Hematopoietic multipotent progenitor cell treated with erythropoietin and hydrocortisone succinate and interleukin-3 and kit ligand, for 8 days (in vitro differentiated cells): ENCODE data around the gene TRIM61.
"Not testable (repeated sequence)": the region's sequence is repeated elsewhere in the genome, so short reads cannot be mapped to it uniquely, and the experiment has no call there.

Experiments
- DNase-seq: peaks from one replicate; pipeline ENCODE4 v3.0.0-alpha.2; 2015

TRIM61 gene

DNA sequence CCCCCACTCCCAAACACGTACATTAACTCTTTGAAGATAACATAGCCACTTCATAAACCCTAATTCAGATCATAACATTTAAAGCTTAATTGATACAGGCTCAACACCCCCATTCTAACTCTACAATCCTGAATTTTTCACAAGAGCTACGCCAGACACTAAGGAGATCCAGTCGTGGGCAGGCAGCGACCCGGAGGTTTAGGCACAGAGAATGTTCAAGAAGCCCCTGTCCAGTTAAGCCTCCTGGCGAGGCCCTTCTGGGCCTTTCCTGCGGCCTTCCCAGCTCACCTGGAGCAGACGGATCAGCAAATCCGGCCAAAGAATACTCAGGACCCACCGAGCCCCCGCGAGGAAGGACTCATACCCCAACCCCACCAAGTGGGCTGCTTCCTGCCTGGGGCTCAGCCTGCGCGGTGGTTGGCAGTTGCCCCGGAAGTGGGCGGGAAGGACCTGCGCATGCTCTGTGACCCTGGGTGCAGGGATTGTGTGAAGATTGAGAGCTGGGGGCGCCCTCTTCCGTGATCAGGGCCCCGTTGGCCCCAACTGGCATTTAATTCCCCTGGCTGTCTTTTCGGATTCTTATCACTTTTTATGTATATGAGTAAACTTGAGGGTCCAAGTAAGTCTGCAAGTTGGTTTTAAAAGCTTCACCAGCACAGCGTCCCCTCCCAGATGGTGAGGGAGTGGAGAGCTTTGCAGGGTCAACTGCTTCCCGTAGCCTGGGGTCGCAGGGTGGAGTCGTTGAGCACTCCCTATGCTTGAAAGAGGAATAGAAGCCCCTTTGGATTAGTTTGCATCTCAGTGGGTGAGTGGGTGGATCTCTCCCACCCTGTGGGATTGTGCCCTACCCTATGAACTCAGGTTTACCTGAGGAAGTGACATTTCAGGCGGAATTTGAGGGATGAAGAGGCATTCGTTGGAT lies at the start of gene TRIM61:
Gene TRIM61 (minus strand): TSS at position 415 of the 922 bp plus-strand sequence. CDS start 7,655 bp downstream, outside the sequence.
- DNase-seq: peak; percentile 42

DNA sequence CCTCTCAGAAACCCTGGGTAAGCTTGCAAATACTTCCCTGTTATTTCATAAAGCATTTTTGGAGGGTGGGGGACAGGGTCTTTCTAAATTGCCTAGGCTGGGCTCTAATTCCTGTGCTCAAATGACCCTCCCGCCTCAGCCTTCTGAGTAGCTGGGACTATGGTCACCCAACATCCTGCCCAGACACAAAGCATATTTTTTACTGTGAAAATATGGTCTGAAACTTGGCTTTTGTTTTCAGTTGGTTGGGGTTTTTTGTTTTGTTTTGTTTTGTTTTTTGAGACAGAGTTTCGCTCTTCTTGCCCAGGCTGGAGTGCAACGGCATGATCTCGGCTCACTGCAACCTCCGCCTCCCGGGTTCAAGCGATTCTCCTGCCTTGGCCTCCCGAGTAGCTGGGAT lies 48.3 kb upstream of the TRIM61 start:
- DNase-seq: not testable (repeated sequence)

DNA sequence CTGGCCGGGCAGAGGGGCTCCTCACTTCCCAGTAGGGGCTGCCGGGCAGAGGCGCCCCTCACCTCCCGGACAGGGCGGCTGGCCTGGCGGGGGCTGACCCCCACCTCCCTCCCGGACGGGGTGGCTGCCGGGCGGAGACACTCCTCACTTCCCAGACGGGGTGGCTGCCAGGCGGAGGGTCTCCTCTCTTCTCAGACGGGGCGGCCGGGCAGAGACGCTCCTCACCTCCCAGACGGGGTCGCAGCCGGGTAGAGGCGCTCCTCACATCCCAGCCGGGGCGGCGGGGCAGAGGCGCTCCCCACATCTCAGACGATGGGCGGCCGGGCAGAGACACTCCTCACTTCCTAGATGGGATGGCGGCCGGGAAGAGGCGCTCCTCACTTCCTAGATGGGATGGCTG lies 42.5 kb upstream of the TRIM61 start:
- DNase-seq: not testable (repeated sequence)

DNA sequence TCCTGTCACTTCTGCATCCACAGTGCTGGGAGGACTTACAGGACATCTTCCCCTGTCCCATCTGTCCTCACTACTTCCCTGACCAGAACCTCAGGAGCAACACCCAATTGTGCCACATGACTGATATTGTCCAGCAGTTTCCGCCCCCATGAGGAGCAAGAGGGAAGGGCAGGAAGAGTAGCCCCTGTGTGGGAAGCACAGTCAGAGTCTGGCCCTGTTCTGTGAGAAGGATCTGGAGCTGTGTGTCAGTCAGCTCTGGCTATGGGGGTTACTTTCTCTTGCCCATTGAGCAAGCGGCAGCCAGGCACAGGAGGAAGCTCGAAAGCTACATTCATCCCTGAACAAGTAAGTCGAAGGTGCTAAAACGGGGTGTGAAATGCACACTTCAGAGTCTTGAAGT lies 39.5 kb upstream of the TRIM61 start:
- peak; percentile 6 for DNase-seq

DNA sequence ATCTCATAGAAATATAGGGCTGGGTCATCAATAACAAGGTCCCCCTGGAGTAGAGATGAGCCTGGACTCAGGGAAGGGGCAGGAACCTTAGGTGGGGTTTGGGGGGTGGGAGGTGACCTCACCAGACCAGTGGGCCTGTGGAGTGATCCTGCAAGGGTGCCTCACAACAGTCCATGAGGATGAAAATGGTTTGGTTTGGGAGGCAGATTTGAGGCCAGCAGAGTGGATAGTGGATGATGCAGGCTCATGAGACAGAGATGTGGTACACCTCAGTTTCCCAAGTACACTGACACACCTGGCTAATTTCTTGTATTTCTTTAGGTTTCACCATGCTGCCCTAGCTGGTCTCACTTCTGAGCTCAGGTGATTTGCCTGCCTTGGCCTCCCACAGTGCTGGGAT lies 36.2 kb upstream of the TRIM61 start:
- no peak for DNase-seq

DNA sequence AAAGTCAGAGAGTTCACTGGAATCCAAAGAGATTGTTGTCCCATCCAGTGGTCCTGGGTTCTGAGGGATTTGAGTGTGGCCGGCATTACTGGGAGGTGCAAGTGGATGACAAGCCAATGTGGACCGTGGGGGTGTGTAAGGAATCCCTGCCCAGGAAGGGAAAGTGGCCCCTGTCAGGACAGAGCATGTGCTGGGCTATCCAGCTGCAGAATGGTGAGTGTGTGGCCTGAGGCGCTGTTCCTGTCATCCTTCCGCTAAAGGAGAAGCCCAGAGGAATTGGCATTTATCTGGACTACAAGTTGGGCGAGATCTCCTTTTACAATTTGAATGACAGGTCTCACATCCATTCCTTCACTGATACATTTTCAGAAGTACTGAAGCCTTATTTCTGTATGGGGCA lies 33.9 kb upstream of the TRIM61 start:
- no peak for DNase-seq

DNA sequence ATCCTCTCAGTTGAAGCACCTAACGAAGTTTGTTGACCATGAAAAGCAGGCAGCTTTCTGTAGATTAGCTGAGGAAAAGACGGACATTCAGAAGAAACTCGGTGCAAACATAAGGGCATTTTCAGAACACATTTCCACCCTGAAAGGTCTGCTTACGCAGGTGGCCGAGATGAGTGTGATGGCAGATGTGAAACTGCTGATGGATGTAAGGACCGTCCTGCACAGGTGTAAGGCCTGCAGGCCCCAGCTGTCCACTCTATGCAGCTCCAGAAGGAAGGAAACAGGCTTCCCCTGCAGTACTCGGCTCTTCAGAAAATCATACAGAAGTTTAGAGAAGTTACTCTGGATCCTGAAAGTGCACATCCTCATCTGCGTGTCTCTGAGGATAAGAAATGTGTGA lies 33.5 kb upstream of the TRIM61 start:
- no peak for DNase-seq

DNA sequence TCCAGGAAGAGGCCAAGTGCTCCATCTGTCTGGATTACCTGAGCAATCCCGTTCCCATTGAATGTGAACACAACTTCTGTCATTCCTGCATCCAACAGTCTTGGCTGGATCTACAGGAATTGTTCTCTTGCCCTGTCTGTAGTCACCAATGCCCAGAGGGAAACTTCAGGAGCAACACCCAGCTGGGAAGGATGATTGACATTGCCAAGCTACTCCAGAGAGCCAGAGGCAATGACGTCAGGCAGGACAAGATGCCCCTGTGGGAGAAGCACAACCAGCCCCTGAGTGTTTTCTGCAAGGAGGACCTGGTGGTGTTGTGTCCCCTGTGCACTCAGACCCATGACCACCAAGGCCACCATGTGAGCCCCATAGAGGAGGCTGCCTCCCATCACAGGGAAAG lies 33.0 kb upstream of the TRIM61 start:
- DNase-seq: no peak

DNA sequence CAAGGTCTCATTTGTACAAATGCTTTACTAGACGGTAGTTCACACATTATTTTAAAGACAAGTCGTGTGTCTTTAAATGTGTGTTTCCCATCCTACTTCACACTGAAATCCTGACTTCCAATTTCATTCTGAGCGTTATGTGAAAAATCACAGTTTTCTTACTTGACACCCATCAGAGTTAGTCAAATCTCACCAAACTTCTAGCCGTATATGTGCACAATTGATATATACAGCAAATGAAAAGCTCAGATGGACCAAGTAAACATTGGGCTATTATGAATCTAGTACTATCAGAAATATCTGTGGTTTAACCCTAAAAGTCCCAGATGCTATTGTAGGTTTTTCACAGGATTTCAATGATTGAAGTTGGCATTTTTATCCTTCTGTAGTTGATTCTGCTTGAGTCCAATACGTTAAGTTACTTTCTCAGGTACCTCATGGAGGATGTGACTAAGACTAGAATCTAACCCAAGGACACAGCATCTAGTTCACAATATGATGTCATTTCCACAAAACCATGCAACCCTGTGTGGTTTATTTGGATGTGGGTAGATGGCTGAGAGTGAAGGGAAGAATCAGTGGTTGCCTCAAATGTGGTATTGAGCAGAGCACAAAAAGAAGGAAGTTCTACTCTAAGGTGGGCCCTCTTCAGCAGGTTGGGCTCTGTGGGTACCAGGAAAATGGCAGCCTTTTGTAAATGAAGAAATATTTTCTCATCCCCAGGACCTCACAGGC lies 32.2 kb upstream of the TRIM61 start:
- DNase-seq: no peak

DNA sequence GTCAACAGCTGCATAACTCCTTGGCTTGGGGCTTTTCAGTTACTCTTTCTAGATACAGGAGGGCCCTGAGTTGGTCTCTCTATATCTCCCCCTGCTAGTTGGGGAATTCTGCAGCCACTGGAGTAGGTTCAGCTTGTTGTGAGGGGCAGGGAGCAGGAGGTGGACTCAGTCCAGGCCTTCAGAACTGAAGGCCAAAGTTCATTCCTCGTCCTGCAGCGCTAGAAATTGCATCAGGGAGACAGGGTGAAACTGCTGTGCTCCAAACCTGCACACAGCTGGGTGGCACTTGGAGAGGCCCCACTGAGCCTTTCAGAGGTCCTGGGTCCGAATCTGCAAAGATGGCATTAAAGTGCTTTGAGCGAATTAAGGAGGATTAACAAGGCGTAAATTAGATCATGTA lies 29.4 kb upstream of the TRIM61 start:
- DNase-seq: no peak

DNA sequence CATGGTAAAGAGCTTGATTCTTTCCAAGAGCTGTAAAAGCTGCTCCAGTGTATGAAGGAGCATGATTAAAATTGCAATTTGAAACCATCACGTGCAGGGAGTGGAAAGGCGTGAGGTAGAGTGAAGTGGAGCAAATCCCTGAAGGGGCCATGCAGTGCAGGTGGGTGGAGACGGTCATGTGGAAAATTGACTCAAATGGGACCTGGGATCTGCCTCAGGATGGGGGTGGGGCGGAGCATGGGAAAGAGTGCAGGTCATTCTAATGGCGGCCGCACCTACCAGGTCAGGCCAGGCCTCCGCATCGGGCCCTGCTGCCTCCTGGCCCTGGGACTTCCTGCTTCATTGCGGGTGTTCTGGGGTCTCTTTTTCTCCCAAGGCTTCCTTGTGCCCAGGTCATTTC lies 29.0 kb upstream of the TRIM61 start:
- no peak for DNase-seq

DNA sequence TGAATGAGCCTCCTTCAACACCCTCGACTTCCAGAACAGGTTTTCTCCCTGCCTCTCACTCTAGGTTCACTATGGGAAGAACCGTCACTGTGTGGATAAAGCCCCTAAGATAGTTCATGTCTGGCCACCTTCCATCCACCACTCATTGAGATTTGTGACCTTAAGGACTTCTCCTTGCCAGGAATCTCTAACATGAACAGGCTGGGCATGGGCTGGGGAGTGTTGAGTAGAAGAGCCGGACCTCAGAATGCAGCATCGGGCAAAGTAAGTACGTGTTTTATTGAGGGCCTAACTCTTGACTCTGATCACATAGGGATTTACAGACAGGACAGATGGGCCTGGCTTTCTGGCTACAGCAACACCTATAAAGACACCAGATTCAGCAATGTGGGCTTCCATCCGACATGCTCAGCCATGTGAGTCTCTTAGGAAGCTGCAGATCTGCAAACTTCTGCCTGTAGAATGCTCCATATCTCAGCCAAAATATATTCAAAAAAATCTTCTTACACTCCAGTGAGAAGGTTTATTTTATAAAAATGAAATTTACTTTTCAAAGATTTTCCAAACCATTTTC lies 28.0 kb upstream of the TRIM61 start:
- no peak for DNase-seq

DNA sequence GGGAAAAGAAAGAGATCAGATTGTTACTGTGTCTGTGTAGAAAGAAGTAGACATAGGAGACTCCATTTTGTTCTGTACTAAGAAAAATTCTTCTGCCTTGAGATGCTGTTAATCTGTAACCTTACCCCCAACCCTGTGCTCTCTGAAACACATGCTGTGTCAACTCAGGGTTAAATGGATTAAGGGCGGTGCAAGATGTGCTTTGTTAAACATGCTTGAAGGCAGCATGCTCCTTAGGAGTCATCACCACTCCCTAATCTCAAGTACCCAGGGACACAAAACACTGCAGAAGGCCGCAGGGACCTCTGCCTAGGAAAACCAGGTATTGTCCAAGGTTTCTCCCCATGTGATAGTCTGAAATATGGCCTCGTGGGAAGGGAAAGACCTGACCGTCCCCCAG lies 24.5 kb upstream of the TRIM61 start:
- DNase-seq: not testable (repeated sequence)

DNA sequence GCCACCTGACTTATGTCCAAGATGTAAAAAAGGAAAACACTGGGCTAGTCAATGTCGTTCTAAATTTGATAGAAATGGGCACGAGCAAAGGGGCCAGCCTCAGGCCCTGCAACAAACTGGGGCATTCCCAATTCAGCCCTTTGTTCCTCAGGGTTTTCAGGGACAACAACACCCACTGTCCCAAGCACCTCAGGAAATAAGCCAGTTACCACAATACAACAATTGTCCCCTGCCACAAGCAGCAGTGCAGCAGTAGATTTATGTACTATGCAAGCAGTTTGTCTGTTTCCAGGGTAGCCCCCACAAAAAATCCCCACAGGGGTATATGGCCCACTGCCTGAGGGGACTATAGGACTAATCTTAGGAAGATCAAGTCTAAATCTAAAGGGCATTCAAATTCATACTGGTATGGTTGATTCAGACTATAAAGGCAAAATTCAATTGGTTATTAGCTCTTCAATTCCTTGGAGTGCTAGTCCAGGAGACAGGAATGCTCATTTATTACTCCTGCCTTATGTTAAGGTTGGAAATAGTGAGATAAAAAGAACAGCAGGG lies 21.1 kb upstream of the TRIM61 start:
- not testable (repeated sequence) for DNase-seq

DNA sequence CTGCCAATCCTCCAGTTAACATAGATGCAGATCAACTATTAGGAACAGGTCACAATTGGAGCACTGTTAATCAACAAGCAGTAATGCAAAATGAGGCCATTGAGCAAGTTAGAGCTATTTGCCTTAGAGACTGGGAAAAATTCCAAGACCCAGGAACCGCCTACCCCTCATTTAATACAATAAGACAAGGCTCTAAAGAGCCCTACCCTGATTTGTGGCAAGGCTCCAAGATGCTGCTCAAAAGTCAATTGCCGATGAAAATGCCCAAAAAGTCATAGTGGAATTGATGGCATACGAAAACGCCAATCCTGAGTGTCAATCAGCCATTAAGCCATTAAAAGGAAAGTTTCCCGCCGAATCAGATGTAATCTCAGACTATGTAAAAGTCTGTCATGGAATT lies 20.5 kb upstream of the TRIM61 start:
- no peak for DNase-seq

DNA sequence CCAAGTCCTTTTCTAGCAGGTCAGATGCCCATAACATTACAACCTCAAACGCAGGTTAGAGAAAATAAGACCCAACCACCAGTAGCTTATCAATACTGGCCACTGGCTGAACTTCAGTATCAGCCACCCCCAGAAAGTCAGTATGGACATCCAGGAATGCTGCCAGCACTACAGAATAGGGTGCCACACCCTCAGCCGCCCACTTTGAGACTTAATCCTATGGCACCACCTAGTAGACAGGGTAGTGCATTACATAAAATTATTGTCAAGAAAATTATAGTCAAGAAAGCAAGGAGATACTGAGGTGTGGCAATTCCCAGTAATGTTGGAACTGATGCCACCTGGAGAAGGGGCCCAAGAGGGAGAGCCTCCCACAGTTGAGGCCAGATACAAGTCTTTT lies 19.9 kb upstream of the TRIM61 start:
- DNase-seq: peak; percentile 94

DNA sequence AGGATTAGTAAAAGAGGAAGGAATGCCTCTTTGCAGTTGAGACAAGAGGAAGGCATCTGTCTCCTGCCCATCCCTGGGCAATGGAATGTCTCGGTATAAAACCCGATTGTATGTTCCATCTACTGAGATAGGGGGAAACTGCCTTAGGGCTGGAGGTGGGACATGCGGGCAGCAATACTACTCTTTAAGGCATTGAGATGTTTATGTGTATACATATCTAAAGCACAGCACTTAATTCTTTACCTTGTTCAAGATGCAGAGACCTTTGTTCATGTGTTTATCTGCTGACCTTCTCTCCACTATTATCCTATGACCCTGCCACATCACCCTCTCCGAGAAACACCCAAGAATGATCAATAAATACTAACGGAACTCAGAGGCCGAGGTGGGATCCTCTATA lies 18.7 kb upstream of the TRIM61 start:
- DNase-seq: not testable (repeated sequence)

DNA sequence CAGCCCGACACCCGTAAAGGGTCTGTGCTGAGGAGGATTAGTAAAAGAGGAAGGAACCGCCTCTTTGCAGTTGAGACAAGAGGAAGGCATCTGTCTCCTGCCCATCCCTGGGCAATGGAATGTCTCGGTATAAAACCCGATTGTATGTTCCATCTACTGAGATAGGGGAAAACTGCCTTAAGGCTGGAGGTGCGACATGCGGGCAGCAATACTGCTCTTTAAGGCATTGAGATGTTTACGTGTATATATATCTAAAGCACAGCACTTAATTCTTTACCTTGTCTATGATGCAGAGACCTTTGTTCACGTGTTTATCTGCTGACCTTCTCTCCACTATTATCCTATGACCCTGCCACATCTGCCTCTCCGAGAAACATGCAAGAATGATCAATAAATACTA lies 13.3 kb upstream of the TRIM61 start:
- DNase-seq: not testable (repeated sequence)

DNA sequence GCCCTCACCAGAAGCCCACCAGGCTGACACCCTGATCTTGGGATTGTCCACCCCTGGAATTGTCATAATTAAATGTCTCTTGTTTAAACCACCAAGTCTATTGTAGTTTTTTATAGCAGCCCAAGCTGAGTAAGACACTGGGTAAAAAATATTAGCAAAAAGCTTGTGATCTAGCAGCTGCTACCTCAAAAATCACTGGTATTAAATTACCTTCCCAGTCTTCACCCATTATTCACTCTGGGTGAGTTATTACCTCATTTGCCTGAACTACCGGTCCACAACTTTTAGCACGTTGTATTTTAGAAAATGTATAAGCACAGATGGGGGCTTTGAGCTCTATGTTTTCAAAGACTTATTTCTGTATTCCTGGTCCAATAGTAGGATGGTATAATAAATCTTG lies 12.0 kb upstream of the TRIM61 start:
- no peak for DNase-seq

DNA sequence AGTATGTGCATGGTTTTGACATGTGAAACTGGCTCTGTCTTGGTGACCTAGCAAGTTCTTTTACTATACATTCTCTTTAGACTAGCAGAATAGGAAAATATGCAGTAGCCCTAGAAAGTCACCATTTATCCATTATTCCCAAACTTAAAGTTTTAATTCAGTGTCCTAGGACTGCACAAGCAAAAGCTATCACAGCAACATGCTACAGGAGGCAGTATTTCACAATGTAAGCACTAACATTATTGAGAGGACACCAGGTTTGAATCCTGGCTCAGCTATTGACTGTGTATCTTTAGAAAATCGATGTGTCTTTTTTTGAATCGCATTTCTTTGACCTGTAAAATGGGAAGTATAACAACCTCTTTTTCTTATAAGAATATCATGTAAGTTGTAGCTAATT lies 5.5 kb downstream of the TRIM61 start:
- not testable (repeated sequence) for DNase-seq

DNA sequence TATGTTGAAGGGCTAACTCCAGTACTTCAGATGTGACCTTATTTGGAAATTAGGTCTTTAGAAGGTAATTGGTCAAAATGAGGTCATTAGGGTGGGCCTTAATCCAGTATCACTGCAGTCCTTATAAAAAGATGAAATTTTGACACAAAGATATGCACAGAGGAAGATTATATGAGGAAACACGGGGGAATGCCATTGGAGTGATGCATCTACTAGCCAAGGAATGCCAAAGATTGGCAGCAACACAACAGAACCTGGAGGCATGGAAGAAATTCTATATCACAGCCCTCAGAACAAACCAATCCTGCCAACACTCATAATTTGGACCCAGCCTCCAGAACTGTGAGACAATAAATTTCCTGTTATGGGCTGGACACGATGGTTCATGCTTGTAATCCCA lies 17.6 kb downstream of the TRIM61 start:
- no peak for DNase-seq

DNA sequence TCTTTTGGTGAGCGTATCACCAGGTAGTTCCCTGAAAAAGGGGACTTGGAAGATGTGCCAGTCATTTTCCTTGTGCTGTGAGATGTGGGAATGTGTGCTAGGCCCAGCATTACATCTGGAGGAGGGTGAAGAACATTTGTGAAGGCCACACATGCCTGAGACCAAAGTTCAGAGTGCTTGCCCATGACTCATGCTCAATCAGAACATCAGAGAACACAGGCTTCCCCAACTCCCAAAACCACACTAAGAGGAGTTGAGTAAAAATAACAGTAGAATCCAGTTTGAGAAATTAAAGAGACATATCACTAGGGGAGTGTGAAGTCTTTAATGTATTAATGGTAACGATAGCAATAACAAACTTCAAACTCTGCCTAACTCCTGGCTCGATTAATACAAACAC lies 18.0 kb downstream of the TRIM61 start:
- not testable (repeated sequence) for DNase-seq
